ENCODE data around the gene ATOH7.

ATOH7 gene

DNA sequence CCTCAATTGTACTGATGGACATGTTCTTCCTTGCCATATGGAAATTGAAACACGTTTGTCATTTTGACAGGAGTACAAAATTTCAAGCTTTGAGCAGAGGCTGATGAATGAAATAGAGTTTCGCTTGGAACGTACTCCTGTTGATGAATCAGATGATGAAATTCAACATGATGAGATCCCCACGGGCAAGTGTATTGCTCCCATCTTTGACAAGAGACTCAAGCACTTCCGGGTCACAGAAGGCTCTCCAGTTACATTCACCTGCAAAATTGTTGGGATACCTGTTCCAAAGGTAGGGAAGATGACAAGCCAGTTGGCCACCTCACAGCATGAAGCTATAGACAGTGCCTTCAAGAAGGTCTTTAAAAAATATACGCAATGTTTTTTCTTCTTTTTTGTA is 43.1 kb downstream of the ATOH7 start:
- H3K9me3 ChIP-seq = no peaks in the 10 kb centered on the region

DNA sequence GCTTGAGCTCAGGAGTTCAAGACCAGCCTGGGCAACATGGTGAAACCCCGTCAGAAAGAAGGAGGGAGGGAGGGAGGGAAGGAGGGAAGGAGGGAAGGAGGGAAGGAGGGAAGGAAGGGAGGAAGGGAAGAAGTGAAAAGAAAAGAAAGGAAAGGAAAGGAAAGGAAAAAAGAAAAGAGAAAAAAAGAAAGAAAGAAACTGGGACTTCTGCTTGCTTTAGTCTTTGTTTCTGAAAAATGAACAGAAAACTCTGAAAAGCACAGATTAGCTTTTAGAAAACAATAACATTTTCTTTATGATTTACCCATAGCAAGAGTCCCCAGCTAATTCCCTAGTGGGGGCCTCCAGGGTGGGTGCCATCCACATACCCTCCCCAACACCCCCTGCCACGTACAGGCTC is 46.8 kb downstream of the ATOH7 start:
- Histone ChIP-seq H3K4me1 (no peaks in the 10 kb centered on the region), H3K36me3 (no peaks in the 10 kb centered on the region), H3K27me3 (peaks cover 0 to 4% of the 10 kb centered on the region in 2 donors), H3K9me3 (no peaks in the 10 kb centered on the region), H3K4me3 (no peak overlapping the region), H3K27ac (no peak overlapping the region)
- TF ChIP-seq, protein P1, sequence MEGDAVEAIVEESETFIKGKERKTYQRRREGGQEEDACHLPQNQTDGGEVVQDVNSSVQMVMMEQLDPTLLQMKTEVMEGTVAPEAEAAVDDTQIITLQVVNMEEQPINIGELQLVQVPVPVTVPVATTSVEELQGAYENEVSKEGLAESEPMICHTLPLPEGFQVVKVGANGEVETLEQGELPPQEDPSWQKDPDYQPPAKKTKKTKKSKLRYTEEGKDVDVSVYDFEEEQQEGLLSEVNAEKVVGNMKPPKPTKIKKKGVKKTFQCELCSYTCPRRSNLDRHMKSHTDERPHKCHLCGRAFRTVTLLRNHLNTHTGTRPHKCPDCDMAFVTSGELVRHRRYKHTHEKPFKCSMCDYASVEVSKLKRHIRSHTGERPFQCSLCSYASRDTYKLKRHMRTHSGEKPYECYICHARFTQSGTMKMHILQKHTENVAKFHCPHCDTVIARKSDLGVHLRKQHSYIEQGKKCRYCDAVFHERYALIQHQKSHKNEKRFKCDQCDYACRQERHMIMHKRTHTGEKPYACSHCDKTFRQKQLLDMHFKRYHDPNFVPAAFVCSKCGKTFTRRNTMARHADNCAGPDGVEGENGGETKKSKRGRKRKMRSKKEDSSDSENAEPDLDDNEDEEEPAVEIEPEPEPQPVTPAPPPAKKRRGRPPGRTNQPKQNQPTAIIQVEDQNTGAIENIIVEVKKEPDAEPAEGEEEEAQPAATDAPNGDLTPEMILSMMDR (IDR thresholded peaks at IDR 0.05) = no peak
- intact Hi-C loops (cut with DNase I; ENCODE audit: low total_unique reads) = no loop called here
- no peak for DNase-seq

More for the DNA sequence above, 43.1 kb downstream of the ATOH7 start:
- Histone ChIP-seq H3K36me3 (no peaks in the 10 kb centered on the region), H3K4me1 (no peaks in the 10 kb centered on the region), H3K27me3 (peaks cover 0 to 4% of the 10 kb centered on the region in 2 donors), H3K4me3 (no peak overlapping the region), H3K27ac (no peak overlapping the region)
- DNase-seq = no peak
- TF ChIP-seq, protein P1 (IDR thresholded peaks at IDR 0.05) = no peak
- intact Hi-C loops (cut with DNase I; ENCODE audit: low total_unique reads) = no loop called here

DNA sequence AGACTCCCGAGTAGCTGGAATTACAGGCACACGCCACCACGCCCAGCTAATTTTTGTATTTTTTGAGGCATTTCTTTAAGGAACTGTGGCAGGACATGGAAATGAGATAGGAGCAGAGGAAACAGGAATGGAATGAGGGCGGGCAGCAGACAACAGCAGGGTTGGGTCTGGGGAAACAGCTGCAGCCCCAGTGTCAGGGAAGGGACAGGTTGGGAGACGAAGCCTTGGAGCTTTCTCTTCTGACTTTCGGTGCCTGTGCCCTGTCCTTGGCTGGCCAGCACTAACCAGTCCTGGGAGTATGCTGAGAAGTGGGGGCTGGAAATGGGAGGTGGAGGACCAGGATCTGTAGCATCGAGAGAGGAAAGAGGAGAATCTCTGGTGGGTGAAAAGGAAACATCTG is 47.4 kb downstream of the ATOH7 start:
- DNase-seq = no peak
- intact Hi-C loops (cut with DNase I; ENCODE audit: low total_unique reads) = no loop called here

More for the DNA sequence above, 47.4 kb downstream of the ATOH7 start:
- H3K4me3 ChIP-seq = no peak overlapping the region
- no peaks in the 10 kb centered on the region for H3K9me3 ChIP-seq
- no peak overlapping the region for H3K27ac ChIP-seq
- no peaks in the 10 kb centered on the region for H3K36me3 ChIP-seq
- H3K27me3 ChIP-seq = peaks cover 0 to 4% of the 10 kb centered on the region in 2 donors
- TF ChIP-seq, protein P1 (IDR thresholded peaks at IDR 0.05) = no peak
- H3K4me1 ChIP-seq = no peaks in the 10 kb centered on the region
